GM12892 (cell line): ENCODE measurements around the gene FNDC5.

ENCODE experiments used
- POLR2A ChIP-seq: IDR thresholded peaks from 2 replicates; pipeline ENCODE4 v1.6.1; 2011; ENCODE audit warnings: low read depth, low read length, control low read depth
- POLR2AphosphoS5 ChIP-seq: IDR thresholded peaks from 2 replicates; pipeline ENCODE4 v1.6.1; 2011; ENCODE audit warnings: low read depth, low read length, control low read depth
- TAF1 ChIP-seq: IDR thresholded peaks from 2 replicates; pipeline ENCODE4 v1.6.1; 2011; ENCODE audit warnings: low read depth, mild to moderate bottlenecking, control low read depth, low read length, borderline replicate concordance

DNA sequence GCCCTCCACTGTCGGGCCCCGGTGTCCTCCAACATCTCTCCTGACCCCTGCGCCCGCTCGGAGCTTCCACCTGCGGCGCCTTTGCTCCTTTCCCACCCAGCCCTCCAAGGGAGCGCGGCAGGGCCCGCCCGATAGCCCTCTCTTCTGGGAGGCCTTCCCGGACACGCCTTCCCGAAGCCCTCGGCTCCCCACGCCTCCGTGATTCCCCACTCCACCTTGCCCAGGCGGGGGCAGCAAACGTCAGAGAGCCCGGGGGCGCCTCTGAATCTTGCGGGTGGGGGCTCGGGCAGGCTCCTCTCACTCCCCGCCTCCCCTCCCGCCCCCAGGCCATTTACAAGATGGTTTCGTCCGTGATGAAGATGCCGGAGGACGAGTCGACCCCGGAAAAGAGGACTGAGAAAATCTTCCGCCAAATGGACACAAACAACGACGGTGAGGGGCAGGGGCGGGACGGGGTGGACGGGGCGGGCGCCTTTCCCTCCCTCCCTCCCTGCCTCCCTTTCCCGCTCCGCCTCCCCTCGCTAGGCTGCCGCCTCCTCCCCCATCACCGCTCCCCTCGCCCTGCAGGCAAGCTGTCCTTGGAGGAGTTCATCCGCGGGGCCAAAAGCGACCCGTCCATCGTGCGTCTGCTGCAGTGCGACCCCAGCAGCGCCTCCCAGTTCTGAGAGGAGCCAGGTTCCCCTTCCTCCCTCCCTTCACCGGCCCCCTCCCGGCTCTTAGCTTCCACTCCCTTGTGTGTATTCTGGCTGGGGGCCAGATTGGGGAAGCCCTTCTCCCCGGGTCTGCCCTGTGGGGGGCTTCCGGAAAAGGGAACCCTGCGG is 22.7 kb upstream of the FNDC5 start:
- no peak for TF ChIP-seq POLR2A
- TF ChIP-seq POLR2AphosphoS5: no peak
- TF ChIP-seq TAF1: no peak
